HepG2 (cell line): ENCODE data around the gene ABHD6. TPM values are rescaled to one million over a fixed set of nuclear protein-coding genes. Genes with fewer than 3 reads are reported as not detected.

Experiments used
- ATRX ChIP-seq: sonication (generic); formaldehyde crosslinking; IDR thresholded peaks from 2 replicates; pipeline ENCODE4 v1.4.0; 2020; ENCODE audit warnings: missing genetic modification reagents, borderline replicate concordance
- HCFC1 ChIP-seq: fragments of 150-350 bp; IDR thresholded peaks from 2 replicates; pipeline ENCODE4 v1.6.1; 2014; ENCODE audit warnings: low read depth, low read length
- HNF4G ChIP-seq, 2 experiments: sonication (generic) in 1 of 2; formaldehyde crosslinking in 1 of 2; IDR thresholded peaks; 2 replicates each; pipeline versions ENCODE4 v1.4.0 to v1.6.1; 2011 to 2020; ENCODE audit warnings: borderline replicate concordance in 2 of 2, low read depth in 2 of 2, mild to moderate bottlenecking in 2 of 2, low read length in 1 of 2, missing genetic modification reagents in 1 of 2, moderate library complexity in 1 of 2
- HNRNPL ChIP-seq: fragments of 200-400 bp; formaldehyde crosslinking; IDR thresholded peaks from 2 replicates; pipeline ENCODE4 v1.6.1; 2017; ENCODE audit warnings: mild to moderate bottlenecking, low read depth, low read length
- ISL2 ChIP-seq: sonication (generic); formaldehyde crosslinking; IDR thresholded peaks from 2 replicates; pipeline ENCODE4 v1.5.0; 2020; ENCODE audit warnings: missing genetic modification reagents
- JDP2 ChIP-seq: sonication (generic); formaldehyde crosslinking; IDR thresholded peaks from 2 replicates; pipeline ENCODE4 v1.8.1; 2022; ENCODE audit warnings: missing genetic modification reagents, borderline replicate concordance
- JUNB ChIP-seq: sonication (generic); formaldehyde crosslinking; IDR thresholded peaks from 2 replicates; pipeline ENCODE4 v1.8.0; 2022; ENCODE audit warnings: missing genetic modification reagents, mild to moderate bottlenecking, borderline replicate concordance
- KDM2A ChIP-seq: sonication (generic); formaldehyde crosslinking; IDR thresholded peaks from 2 replicates; pipeline ENCODE4 v1.4.0; 2020; ENCODE audit warnings: low read depth, missing genetic modification reagents, borderline replicate concordance
- MIER2 ChIP-seq: IDR thresholded peaks from 2 replicates; pipeline ENCODE4 v1.6.1; 2016; ENCODE audit warnings: missing biosample characterization, missing genetic modification reagents
- PAXIP1 ChIP-seq: sonication (generic); formaldehyde crosslinking; conservative IDR thresholded peaks from 2 replicates; pipeline ENCODE4 v1.4.0; 2020; ENCODE audit warnings: mild to moderate bottlenecking, missing genetic modification reagents, moderate library complexity
- PHF21A ChIP-seq: sonication (generic); formaldehyde crosslinking; IDR thresholded peaks from 2 replicates; pipeline ENCODE4 v1.5.0; 2020; ENCODE audit warnings: mild to moderate bottlenecking, missing genetic modification reagents
- PHF8 ChIP-seq: sonication (generic); formaldehyde crosslinking; IDR thresholded peaks from 2 replicates; pipeline ENCODE4 v1.5.0; 2020; ENCODE audit warnings: missing genetic modification reagents
- PPARG ChIP-seq: conservative IDR thresholded peaks from 2 replicates; pipeline ENCODE4 v1.6.1; 2016; ENCODE audit warnings: missing biosample characterization, missing genetic modification reagents
- PREB ChIP-seq: sonication (generic); formaldehyde crosslinking; IDR thresholded peaks from 2 replicates; pipeline ENCODE4 v1.4.0; 2020; ENCODE audit warnings: missing genetic modification reagents
- RAD21 ChIP-seq: fragments of 450-650 bp; formaldehyde crosslinking; IDR thresholded peaks from 2 replicates; pipeline ENCODE4 v1.5.0; 2020; ENCODE audit warnings: mild to moderate bottlenecking
- THYN1 ChIP-seq: sonication (generic); formaldehyde crosslinking; IDR thresholded peaks from 2 replicates; pipeline ENCODE4 v1.8.1; 2023; ENCODE audit warnings: low read depth, mild to moderate bottlenecking, moderate library complexity, missing genetic modification reagents, borderline replicate concordance
- ZBTB42 ChIP-seq: sonication (generic); formaldehyde crosslinking; IDR thresholded peaks from 2 replicates; pipeline ENCODE4 v1.5.0; 2020; ENCODE audit warnings: mild to moderate bottlenecking, missing genetic modification reagents
- ZNF10 ChIP-seq: sonication (generic); formaldehyde crosslinking; IDR thresholded peaks from 2 replicates; pipeline ENCODE4 v1.4.0; 2020; ENCODE audit warnings: mild to moderate bottlenecking, low read depth, missing genetic modification reagents, borderline replicate concordance
- ZNF709 ChIP-seq: sonication (generic); formaldehyde crosslinking; IDR thresholded peaks from 2 replicates; pipeline ENCODE4 v1.5.0; 2020; ENCODE audit warnings: mild to moderate bottlenecking, missing genetic modification reagents
- ZNF720 ChIP-seq: sonication (generic); formaldehyde crosslinking; IDR thresholded peaks from 2 replicates; pipeline ENCODE4 v1.4.0; 2020; ENCODE audit warnings: missing genetic modification reagents
- ZSCAN22 ChIP-seq: sonication (generic); formaldehyde crosslinking; IDR thresholded peaks from 2 replicates; pipeline ENCODE4 v1.4.0; 2020; ENCODE audit warnings: mild to moderate bottlenecking, missing genetic modification reagents
- polyA plus RNA-seq, 8 experiments: library from polyadenylated mRNA; depleted of rRNA in 3 of 8; stranded (reverse) in 7 of 8; unstranded in 1 of 8; fragments of >200 nt; fragmentation: Illumina TruSeq in 4 of 8; extraction: Trizol in 4 of 8; gene quantifications; 2 replicates each; pipeline versions ENCODE4 v1.2.1 to v1.2.3, GENCODE V29; 2011 to 2016; ENCODE audit warnings: low read depth in 4 of 8, missing spikeins in 1 of 8, mixed read lengths in 1 of 8; ENCODE audit not compliant: insufficient read depth in 1 of 8
- total RNA-seq, 5 experiments: library from RNA; depleted of rRNA; stranded (reverse); fragments of >200 nt; fragmentation: Illumina TruSeq; extraction: Trizol; gene quantifications; 2 replicates each; pipeline ENCODE4 v1.2.3, GENCODE V29; 2016; ENCODE audit warnings: low read depth in 1 of 5

Gene ABHD6
- total and polyA plus RNA-seq, 2 of the 13 experiments (the other 11 are each of a cell fraction or from before 2014, with no cell fraction given): 9.0 to 17.2 TPM

- TF ChIP-seq THYN1 (peak; percentile 37; the same call in 1 of the 2 replicates), ISL2 (no peak; the same call in 1 of the 2 replicates), HNF4G (IDR thresholded peaks at IDR 0.05; ENCODE audit: borderline replicate concordance, low read depth, low read length) (0 out of 2 replicates have a peak, but pooled peaks have one; percentile 18), HNF4G (CRISPR knock-in tag; IDR thresholded peaks at IDR 0.05; ENCODE audit: borderline replicate concordance, low read depth) (peak; percentile 44; the same call in 1 of the 2 replicates), PREB (CRISPR knock-in tag) (no peak), RAD21 (CRISPR knock-in tag) (peak; percentile 44), ZNF10 (CRISPR knock-in tag) (no peak), JUNB (CRISPR knock-in tag) (no peak), PAXIP1 (no peak; the same call in none of the 2 replicates), JDP2 (no peak), HCFC1 (peak; percentile 48), PHF21A (CRISPR knock-in tag) (no peak; the same call in 1 of the 2 replicates), KDM2A (CRISPR knock-in tag) (peak; percentile 96), ZBTB42 (CRISPR knock-in tag) (peak; percentile 85; the same call in 1 of the 2 replicates), ZNF720 (CRISPR knock-in tag) (no peak), ATRX (CRISPR knock-in tag) (no peak), PHF8 (CRISPR knock-in tag) (peak; percentile 91), PPARG (CRISPR knock-in tag) (peak; percentile 11; the same call in 1 of the 2 replicates), HNRNPL (peak; percentile 66; the same call in 1 of the 2 replicates), MIER2 (CRISPR knock-in tag) (peak; percentile 63), ZNF709 (no peak; the same call in 1 of the 2 replicates), ZSCAN22 (CRISPR knock-in tag) (no peak)
These were observed 68.5 kb downstream of the ABHD6 start, which contains the start of the genes HTD2 and RPP14 (continued) for GRCh38 chr3:58305882-58306711.
